ENCODE data around the gene DCN. TPM values are rescaled to one million over a fixed set of nuclear protein-coding genes. Genes with fewer than 3 reads are reported as not detected.

DCN gene
- total and polyA plus RNA-seq, 8 donors = 28.9 to 217 (median 51.3) TPM

DNA sequence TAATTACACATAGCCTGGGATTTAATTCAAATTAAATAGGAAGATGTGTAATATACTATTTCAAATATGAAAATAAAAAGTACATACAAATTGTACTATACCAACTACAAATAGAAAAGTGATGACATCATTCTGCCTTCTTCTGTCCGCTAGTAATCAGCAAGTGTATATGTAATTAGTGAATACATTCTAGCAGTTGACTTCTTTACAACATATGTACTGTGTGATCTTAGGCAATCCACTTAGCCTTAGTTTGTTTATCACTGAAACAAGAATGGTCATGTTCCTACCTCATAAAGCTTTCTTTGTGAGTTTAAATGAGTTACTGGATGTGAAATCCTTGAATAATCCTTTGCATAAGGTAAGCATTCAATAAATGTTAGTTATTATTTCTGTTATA, 63.5 kb downstream of the DCN start:
- TF ChIP-seq CTCF (IDR thresholded peaks at IDR 0.05) = no peak
- DNase-seq (no peak), ATAC-seq (no peak), FAIRE-seq (no peak)
- WGBS, 2 donors = 82 to 92% methylated on average over 1 of the region's 1 CpG
- H3K27ac ChIP-seq = no peak overlapping the region
- H3K36me3 ChIP-seq = no peaks in the 10 kb centered on the region
- H3K9me3 ChIP-seq = no peaks in the 10 kb centered on the region
- intact Hi-C loops (cut with DNase I) = no loop called here
- no peaks in the 10 kb centered on the region for H3K27me3 ChIP-seq
- no peaks in the 10 kb centered on the region for H3K4me1 ChIP-seq
- no peak overlapping the region for H3K4me3 ChIP-seq

DNA sequence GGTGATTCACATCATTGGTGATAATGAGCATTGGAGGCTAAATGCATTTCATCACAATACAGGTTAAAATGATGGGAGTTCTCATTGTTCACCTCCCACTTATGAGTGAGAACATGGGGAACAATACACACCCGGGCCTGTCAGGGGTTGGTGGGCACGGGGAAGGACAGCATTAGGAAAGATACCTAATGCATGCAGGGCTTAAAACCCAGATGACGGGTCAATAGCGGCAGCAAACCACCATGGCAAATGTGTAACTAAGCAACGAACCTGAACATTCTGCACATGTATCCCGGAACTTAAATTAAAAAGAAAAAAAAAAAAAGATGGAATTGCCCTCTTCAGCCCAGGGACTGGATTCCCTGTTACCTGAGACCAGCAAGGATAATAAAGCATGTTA, 69.0 kb downstream of the DCN start:
- Histone ChIP-seq H3K4me3 (no peak overlapping the region), H3K9me3 (no peaks in the 10 kb centered on the region), H3K4me1 (no peaks in the 10 kb centered on the region), H3K36me3 (no peaks in the 10 kb centered on the region), H3K27ac (no peak overlapping the region), H3K27me3 (no peaks in the 10 kb centered on the region)
- 80 to 84% methylated on average over 6 of the region's 6 CpGs for WGBS, 2 donors
- TF ChIP-seq CTCF (IDR thresholded peaks at IDR 0.05) = no peak
- ATAC-seq (no peak), DNase-seq (no peak), FAIRE-seq (no peak)
- intact Hi-C loops (cut with DNase I) = no loop called here

- ATAC-seq = peak in 2 of 4 donors; percentile 54 to 59
- no peaks in the 10 kb centered on the region for H3K4me1 ChIP-seq
- WGBS, 2 donors = 30% methylated on average over 7 of the region's 7 CpGs
- H3K27me3 ChIP-seq = no peaks in the 10 kb centered on the region
- peak within 1 kb of the TSS in 1 of 4 donors; percentile 25 for H3K27ac ChIP-seq
- FAIRE-seq = no peak
- intact Hi-C loops (cut with DNase I) = no loop called here
- no peak for TF ChIP-seq CTCF (IDR thresholded peaks at IDR 0.05)
- no peaks in the 10 kb centered on the region for H3K9me3 ChIP-seq
- H3K4me3 ChIP-seq = no peak within 1 kb of the TSS
- DNase-seq = no peak
- no peaks in the 10 kb centered on the region for H3K36me3 ChIP-seq
Observed at GRCh38 chr12:91111366-91112325, 71.0 kb downstream of the DCN start, which contains the start of gene LUM. TSS of gene LUM (minus strand) at chr12:91111494. CDS start at chr12:91108979, 2,515 bp downstream.

DNA sequence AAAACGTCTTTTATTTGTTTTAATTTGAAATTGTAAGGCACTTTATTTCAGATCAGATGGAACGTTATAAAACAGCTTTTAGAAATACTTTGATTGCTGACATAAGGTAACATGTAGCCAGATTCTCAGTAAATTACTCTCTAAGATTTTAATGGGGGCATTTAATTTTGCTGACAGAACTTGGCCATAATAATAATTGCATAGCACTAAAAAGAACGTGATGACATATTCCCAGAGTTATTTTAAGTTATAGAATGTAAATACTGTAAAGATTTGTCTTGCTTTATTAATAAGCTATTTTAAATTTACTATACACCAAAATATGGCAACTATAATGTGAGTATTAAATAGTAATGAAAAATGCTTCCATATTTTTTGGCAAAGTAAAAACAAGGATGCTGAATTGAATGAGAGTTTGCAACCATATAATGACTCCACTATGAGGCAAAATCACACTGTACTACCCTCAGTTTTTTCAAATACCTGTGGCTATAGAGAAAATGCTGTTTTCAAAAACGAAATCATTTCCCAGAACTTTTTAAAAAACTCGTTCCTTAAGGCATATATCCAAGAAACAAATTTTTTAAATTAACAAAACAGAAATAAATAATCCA, 72.2 kb downstream of the DCN start:
- Histone ChIP-seq H3K4me1 (no peaks in the 10 kb centered on the region), H3K9me3 (no peaks in the 10 kb centered on the region), H3K27me3 (no peaks in the 10 kb centered on the region), H3K4me3 (no peak overlapping the region), H3K27ac (peak overlapping the region in 1 of 4 donors; percentile 25), H3K36me3 (no peaks in the 10 kb centered on the region)
- WGBS, 2 donors = 33 to 49% methylated on average over 5 of the region's 5 CpGs
- TF ChIP-seq CTCF (IDR thresholded peaks at IDR 0.05) = no peak
- FAIRE-seq (no peak), DNase-seq (no peak), ATAC-seq (no peak)
- intact Hi-C loops (cut with DNase I) = no loop called here
